Nephron progenitor cell (in vitro differentiated cells): ENCODE data around the gene LAMA2.

Source experiments
- DNase-seq: peaks from one replicate; pipeline ENCODE4 v3.0.0; 2021
- H3K27ac Mint-ChIP-seq: 2 replicates; pipeline ENCODE4 v1.8.0; 2021; ENCODE audit warnings: mild to moderate bottlenecking, moderate library complexity, mixed read lengths
- H3K27me3 Mint-ChIP-seq: 2 replicates; pipeline ENCODE4 v1.8.0; 2021; ENCODE audit warnings: mild to moderate bottlenecking, low read depth, mixed read lengths; ENCODE audit not compliant: poor library complexity
- H3K36me3 Mint-ChIP-seq: 2 replicates; pipeline ENCODE4 v1.8.0; 2021; ENCODE audit warnings: low read depth, mixed read lengths
- H3K4me1 Mint-ChIP-seq: 2 replicates; pipeline ENCODE4 v1.8.0; 2021; ENCODE audit warnings: mixed read lengths
- H3K4me3 Mint-ChIP-seq: 2 replicates; pipeline ENCODE4 v1.8.0; 2021; ENCODE audit warnings: mild to moderate bottlenecking, moderate library complexity, mixed read lengths
- H3K9me3 Mint-ChIP-seq: 2 replicates; pipeline ENCODE4 v1.8.0; 2021; ENCODE audit warnings: mild to moderate bottlenecking, moderate library complexity, mixed read lengths
- CTCF ChIP-seq: fragments of 200-600 bp; sonication (generic); IDR thresholded peaks from 2 replicates; pipeline ENCODE4 v1.5.0; 2021; ENCODE audit warnings: antibody characterized with exemption

The LAMA2 gene

GRCh38 chr6:129324345-129324744 lies 441.4 kb downstream of the LAMA2 start:
- Mint-ChIP-seq H3K4me3 (no peak overlapping the region), H3K27me3 (no peaks in the 10 kb centered on the region)

GRCh38 chr6:129329678-129330077 lies 446.7 kb downstream of the LAMA2 start:
- H3K4me3 Mint-ChIP-seq = no peak overlapping the region
- no peak overlapping the region for H3K27ac Mint-ChIP-seq
- no peak for TF ChIP-seq CTCF
- peaks cover 6% of the 10 kb centered on the region for H3K4me1 Mint-ChIP-seq
- no peaks in the 10 kb centered on the region for H3K36me3 Mint-ChIP-seq
- DNase-seq = no peak
- H3K9me3 Mint-ChIP-seq = no peaks in the 10 kb centered on the region
- no peaks in the 10 kb centered on the region for H3K27me3 Mint-ChIP-seq

More at GRCh38 chr6:129324345-129324744, 441.4 kb downstream of the LAMA2 start:
- no peaks in the 10 kb centered on the region for H3K36me3 Mint-ChIP-seq
- peaks cover 6% of the 10 kb centered on the region for H3K4me1 Mint-ChIP-seq
- no peak for TF ChIP-seq CTCF
- no peak for DNase-seq
- no peak overlapping the region for H3K27ac Mint-ChIP-seq
- no peaks in the 10 kb centered on the region for H3K9me3 Mint-ChIP-seq

- no peaks in the 10 kb centered on the region for H3K36me3 Mint-ChIP-seq
- H3K27me3 Mint-ChIP-seq = no peaks in the 10 kb centered on the region
- TF ChIP-seq CTCF = no peak
- no peak for DNase-seq
- no peak overlapping the region for H3K4me3 Mint-ChIP-seq
- no peak overlapping the region for H3K27ac Mint-ChIP-seq
- peaks cover 6% of the 10 kb centered on the region for H3K4me1 Mint-ChIP-seq
- no peaks in the 10 kb centered on the region for H3K9me3 Mint-ChIP-seq
Measured at GRCh38 chr6:129331450-129332138, 448.7 kb downstream of the LAMA2 start.

GRCh38 chr6:129335792-129336191 lies 452.9 kb downstream of the LAMA2 start:
- no peaks in the 10 kb centered on the region for H3K36me3 Mint-ChIP-seq
- DNase-seq = no peak
- no peak overlapping the region for H3K4me3 Mint-ChIP-seq
- H3K27ac Mint-ChIP-seq = no peak overlapping the region
- no peaks in the 10 kb centered on the region for H3K27me3 Mint-ChIP-seq
- H3K9me3 Mint-ChIP-seq = no peaks in the 10 kb centered on the region
- TF ChIP-seq CTCF = no peak
- H3K4me1 Mint-ChIP-seq = no peaks in the 10 kb centered on the region

GRCh38 chr6:129338683-129339082 lies 455.7 kb downstream of the LAMA2 start:
- Mint-ChIP-seq H3K27me3 (no peaks in the 10 kb centered on the region), H3K9me3 (no peaks in the 10 kb centered on the region), H3K27ac (no peak overlapping the region), H3K4me1 (no peaks in the 10 kb centered on the region), H3K4me3 (no peak overlapping the region), H3K36me3 (no peaks in the 10 kb centered on the region)
- TF ChIP-seq CTCF = no peak
- no peak for DNase-seq

- H3K9me3 Mint-ChIP-seq = no peaks in the 10 kb centered on the region
- no peak for TF ChIP-seq CTCF
- no peak for DNase-seq
- H3K4me1 Mint-ChIP-seq = no peaks in the 10 kb centered on the region
- no peaks in the 10 kb centered on the region for H3K27me3 Mint-ChIP-seq
- H3K4me3 Mint-ChIP-seq = no peak overlapping the region
- H3K27ac Mint-ChIP-seq = no peak overlapping the region
- H3K36me3 Mint-ChIP-seq = no peaks in the 10 kb centered on the region
Measured at GRCh38 chr6:129340983-129341382, 458.0 kb downstream of the LAMA2 start.
